A549 (cell line): ENCODE measurements around the gene SNX3. TPM values are rescaled to one million over a fixed set of nuclear protein-coding genes. Genes with fewer than 3 reads are reported as not detected.

ENCODE experiments used
- ATAC-seq, 2 experiments: fragments of 200-7000 bp in 1 of 2; fragments of >200 bp in 1 of 2; cut with Nextera tagmentation in 1 of 2; cut with Tn5 transposase in 1 of 2; 3 replicates each; pipeline versions ENCODE4 v1.8.0 to v1.9.1; 2018 to 2020; ENCODE audit warnings: mild to moderate bottlenecking in 1 of 2, moderate library complexity in 1 of 2
- CTCF ChIA-PET: fragments of 300-600 bp; sonication (Branson Sonifier 250); formaldehyde crosslinking; extraction: SDS; loops from one replicate; lab custom pipeline; 2021; ENCODE audit warnings: antibody characterized with exemption, inconsistent platforms; lab: Yijun Ruan, JAX
- POLR2A ChIA-PET: fragments of 350-600 bp; formaldehyde crosslinking; extraction: SDS; loops from one replicate; lab custom pipeline; 2021; ENCODE audit warnings: antibody characterized with exemption, inconsistent platforms; lab: Yijun Ruan, JAX
- DNase-seq, 2 experiments: peaks; one replicate each; pipeline versions ENCODE4 v3.0.0 to v3.0.0-alpha.2; 2011 to 2016; ENCODE audit warnings: low read depth in 1 of 2, low spot score in 1 of 2
- FAIRE-seq: peaks from 2 replicates; lab custom pipeline; 2011; peaks lifted over from hg19 to GRCh38; lab: Jason Lieb, UNC
- H3K27ac ChIP-seq, 2 experiments: fragments of >200 bp; sonication (Bioruptor Twin); formaldehyde crosslinking; 3 replicates each; pipeline ENCODE4 v1.5.1; 2016 to 2017
- H3K4me1 ChIP-seq: fragments of >200 bp; sonication (Bioruptor Twin); formaldehyde crosslinking; 3 replicates; pipeline ENCODE4 v1.6.1; 2016
- H3K4me2 ChIP-seq: fragments of >200 bp; sonication (Bioruptor Twin); formaldehyde crosslinking; 3 replicates; pipeline ENCODE4 v1.6.1; 2016
- H3K4me3 ChIP-seq: fragments of >200 bp; sonication (Bioruptor Twin); formaldehyde crosslinking; 3 replicates; pipeline ENCODE4 v1.5.1; 2016
- H3K9me3 ChIP-seq: fragments of >200 bp; sonication (Bioruptor Twin); formaldehyde crosslinking; 3 replicates; pipeline ENCODE4 v1.6.1; 2016
- BHLHE40 ChIP-seq: IDR thresholded peaks from 2 replicates; pipeline ENCODE4 v1.6.1; 2012; ENCODE audit warnings: low read depth, low read length, inconsistent platforms
- CBX8 ChIP-seq: fragments of 200-600 bp; sonication (generic); IDR thresholded peaks from 2 replicates; pipeline ENCODE4 v1.6.1; 2016
- CEBPB ChIP-seq, 2 experiments: fragments of >200 bp in 1 of 2; sonication (Bioruptor Twin) in 1 of 2; formaldehyde crosslinking in 1 of 2; IDR thresholded peaks; 2 replicates each; pipeline ENCODE4 v1.6.1; 2012 to 2016
- CTCF ChIP-seq: fragments of >200 bp; sonication (Bioruptor Twin); formaldehyde crosslinking; IDR thresholded peaks from 3 replicates; pipeline ENCODE4 v1.5.1; 2016
- E2F6 ChIP-seq: IDR thresholded peaks from 2 replicates; pipeline ENCODE4 v1.6.1; 2012; ENCODE audit warnings: low read depth, borderline replicate concordance
- EHF ChIP-seq: fragments of 250-450 bp; sonication (Bioruptor Pico); IDR thresholded peaks from 2 replicates; pipeline ENCODE4 v1.5.0; 2020; ENCODE audit warnings: mild to moderate bottlenecking
- ELK1 ChIP-seq: fragments of 150-350 bp; IDR thresholded peaks from 2 replicates; pipeline ENCODE4 v1.6.1; 2014; ENCODE audit warnings: low read depth, mild to moderate bottlenecking, low read length
- FOXS1 ChIP-seq: fragments of 250-450 bp; sonication (Bioruptor Pico); IDR thresholded peaks from 2 replicates; pipeline ENCODE4 v1.5.0; 2020; ENCODE audit warnings: mild to moderate bottlenecking, moderate library complexity
- HDAC2 ChIP-seq: fragments of 200-600 bp; sonication (generic); IDR thresholded peaks from 2 replicates; pipeline ENCODE4 v1.6.1; 2016
- HMGXB4 ChIP-seq: fragments of 250-450 bp; sonication (Bioruptor Pico); IDR thresholded peaks from 2 replicates; pipeline ENCODE4 v1.5.0; 2021; ENCODE audit warnings: mild to moderate bottlenecking, moderate library complexity, borderline replicate concordance
- HOXB5 ChIP-seq: fragments of 250-450 bp; sonication (Bioruptor Pico); IDR thresholded peaks from 2 replicates; pipeline ENCODE4 v1.5.0; 2020; ENCODE audit warnings: mild to moderate bottlenecking, moderate library complexity
- KDM5A ChIP-seq: fragments of 200-600 bp; sonication (generic); IDR thresholded peaks from 2 replicates; pipeline ENCODE4 v1.6.1; 2016; ENCODE audit warnings: antibody characterized with exemption, mild to moderate bottlenecking
- MAFK ChIP-seq: fragments of 450-650 bp; IDR thresholded peaks from 2 replicates; pipeline ENCODE4 v1.6.1; 2014; ENCODE audit not compliant: partially characterized antibody
- MAX ChIP-seq: IDR thresholded peaks from 2 replicates; pipeline ENCODE4 v1.6.1; 2012
- NR3C1 ChIP-seq: fragments of >200 bp; sonication (Bioruptor Twin); formaldehyde crosslinking; IDR thresholded peaks from 3 replicates; pipeline ENCODE4 v1.6.1; 2017
- PBX3 ChIP-seq: IDR thresholded peaks from 2 replicates; pipeline ENCODE4 v1.6.1; 2012
- PHF8 ChIP-seq: fragments of 200-600 bp; sonication (generic); IDR thresholded peaks from 2 replicates; pipeline ENCODE4 v1.6.1; 2016; ENCODE audit warnings: low read depth, mild to moderate bottlenecking, antibody characterized with exemption, moderate library complexity, borderline replicate concordance
- RARB ChIP-seq: fragments of 250-450 bp; sonication (Bioruptor Pico); IDR thresholded peaks from 2 replicates; pipeline ENCODE4 v1.8.0; 2021; ENCODE audit warnings: mild to moderate bottlenecking, moderate library complexity
- RFX5 ChIP-seq: fragments of 450-650 bp; IDR thresholded peaks from 2 replicates; pipeline ENCODE4 v1.7.1; 2014; ENCODE audit warnings: antibody characterized with exemption, mild to moderate bottlenecking, moderate library complexity
- USF2 ChIP-seq: fragments of 450-650 bp; IDR thresholded peaks from 2 replicates; pipeline ENCODE4 v1.6.1; 2014; ENCODE audit warnings: antibody characterized with exemption
- ZNF302 ChIP-seq: fragments of 250-450 bp; sonication (Bioruptor Pico); IDR thresholded peaks from 2 replicates; pipeline ENCODE4 v1.9.0; 2021; ENCODE audit warnings: inconsistent platforms, mild to moderate bottlenecking, moderate library complexity
- ZSCAN20 ChIP-seq: fragments of 250-450 bp; sonication (Bioruptor Pico); IDR thresholded peaks from 2 replicates; pipeline ENCODE4 v1.8.0; 2022; ENCODE audit warnings: mild to moderate bottlenecking, moderate library complexity
- WGBS: methylation state at CpG from one replicate; pipeline ENCODE4 v1.1.6; 2017; ENCODE audit errors: missing lambda C conversion rate; 5-methylcytosine and 5-hydroxymethylcytosine counted together
- polyA plus RNA-seq, 4 experiments: library from polyadenylated mRNA; depleted of rRNA in 3 of 4; stranded (reverse); fragments of >200 nt; fragmentation: RNase III in 1 of 4; extraction: RNeasy Plus Mini Kit Qiagen cat#74134 plus additional on column Dnase treatment in 1 of 4; gene quantifications; 2 replicates in 3 of 4; 3 replicates in 1 of 4; pipeline ENCODE4 v1.2.3, GENCODE V29; 2011 to 2017

The SNX3 gene
- polyA plus RNA-seq, 2 of the 4 experiments (the other 2 are of a cell fraction), result 106 to 214 TPM

- Histone ChIP-seq H3K27ac (no peak overlapping the region), H3K9me3 (no peaks in the 10 kb centered on the region), H3K4me2 (no peak overlapping the region)
- CTCF ChIA-PET, result interaction anchor here (0.6 kb wide), 1 partner anchor 60 kb away, joined by 3 read pairs; no protein-coding TSS in a partner anchor
- POLR2A ChIA-PET, result no interaction called here
- TF ChIP-seq ZSCAN20, result no peak
- no peak for TF ChIP-seq CTCF
- TF ChIP-seq KDM5A, result no peak
- TF ChIP-seq FOXS1 (CRISPR knock-in tag), result no peak
- TF ChIP-seq PBX3, result no peak
- TF ChIP-seq CEBPB (IDR thresholded peaks at IDR 0.05), result no peak
- TF ChIP-seq NR3C1, result no peak
- TF ChIP-seq HMGXB4, result no peak
- TF ChIP-seq HOXB5 (CRISPR knock-in tag), result no peak
- TF ChIP-seq MAFK, result no peak
- TF ChIP-seq HDAC2, result no peak
- no peak for TF ChIP-seq MAX
- TF ChIP-seq, all 56 proteins: peak for 0
- FAIRE-seq (no peak), DNase-seq (no peak), ATAC-seq (no peak)
- no peaks in the 10 kb centered on the region for H3K4me1 ChIP-seq
- WGBS, result 83% methylated on average over 21 of the region's 21 CpGs
- H3K4me3 ChIP-seq, result no peak overlapping the region
Measured at GRCh38 chr6:108171291-108171917, 89.4 kb downstream of the SNX3 start.

- no peak overlapping the region for H3K27ac ChIP-seq
- POLR2A ChIA-PET, result no interaction called here
- FAIRE-seq, result no peak
- TF ChIP-seq RFX5 (no peak), RARB (no peak), HMGXB4 (no peak), BHLHE40 (no peak), ZNF302 (CRISPR knock-in tag) (no peak), HDAC2 (no peak), CBX8 (no peak), E2F6 (no peak), PHF8 (no peak), EHF (CRISPR knock-in tag) (no peak), CTCF (no peak), USF2 (no peak), ELK1 (no peak)
Measured at GRCh38 chr6:108170332-108171290, 90.2 kb downstream of the SNX3 start.

More at GRCh38 chr6:108170332-108171290, 90.2 kb downstream of the SNX3 start:
- CTCF ChIA-PET, result interaction anchor here (0.6 kb wide), 1 partner anchor 61 kb away, joined by 3 read pairs; no protein-coding TSS in a partner anchor
- DNase-seq, result no peak
- H3K4me3 ChIP-seq, result no peak overlapping the region
- H3K4me2 ChIP-seq, result no peak overlapping the region
- no peaks in the 10 kb centered on the region for H3K9me3 ChIP-seq
- ATAC-seq, result no peak
- WGBS, result 83% methylated on average over 31 of the region's 31 CpGs
- no peaks in the 10 kb centered on the region; the same call in 2 of the 3 replicates for H3K4me1 ChIP-seq
